Measurements from ENCODE around the gene STK39.

The STK39 gene

GRCh38 chr2:168062054-168062453 is 185.3 kb downstream of the STK39 start:
- Histone ChIP-seq H3K36me3 (ENCODE audit: insufficient read depth, low read length) (no peaks in the 10 kb centered on the region), H3K9me3 (ENCODE audit: low read length) (no peaks in the 10 kb centered on the region), H3K4me3 (ENCODE audit: low read depth in 1 of 2, low read length in 2 of 2) (no peak overlapping the region), H3K27me3 (ENCODE audit: control insufficient read depth in 1 of 2, insufficient read depth in 2 of 2, low read length in 2 of 2) (no peaks in the 10 kb centered on the region), H3K27ac (ENCODE audit: low read depth, low read length) (no peak overlapping the region), H3K4me1 (ENCODE audit: insufficient read depth, low read length) (no peaks in the 10 kb centered on the region), H3K9ac (ENCODE audit: low read length) (no peak overlapping the region)

GRCh38 chr2:168060986-168061750 is 186.2 kb downstream of the STK39 start:
- H3K27ac ChIP-seq (ENCODE audit: low read depth, low read length), result no peak overlapping the region
- H3K27me3 ChIP-seq (ENCODE audit: control insufficient read depth in 1 of 2, insufficient read depth in 2 of 2, low read length in 2 of 2), result no peaks in the 10 kb centered on the region
- no peak overlapping the region for H3K4me3 ChIP-seq (ENCODE audit: low read depth in 1 of 2, low read length in 2 of 2)
- H3K9me3 ChIP-seq (ENCODE audit: low read length), result no peaks in the 10 kb centered on the region
- no peaks in the 10 kb centered on the region for H3K36me3 ChIP-seq (ENCODE audit: insufficient read depth, low read length)
- no peak overlapping the region for H3K9ac ChIP-seq (ENCODE audit: low read length)
- H3K4me1 ChIP-seq (ENCODE audit: insufficient read depth, low read length), result no peaks in the 10 kb centered on the region

- Histone ChIP-seq H3K9me3 (ENCODE audit: low read length) (no peaks in the 10 kb centered on the region), H3K4me3 (ENCODE audit: low read depth in 1 of 2, low read length in 2 of 2) (no peak overlapping the region), H3K4me1 (ENCODE audit: insufficient read depth, low read length) (no peaks in the 10 kb centered on the region), H3K9ac (ENCODE audit: low read length) (no peak overlapping the region), H3K27me3 (ENCODE audit: control insufficient read depth in 1 of 2, insufficient read depth in 2 of 2, low read length in 2 of 2) (no peaks in the 10 kb centered on the region), H3K27ac (ENCODE audit: low read depth, low read length) (no peak overlapping the region), H3K36me3 (ENCODE audit: insufficient read depth, low read length) (no peaks in the 10 kb centered on the region)
Measured at GRCh38 chr2:168059758-168060157, 187.6 kb downstream of the STK39 start.

- no peak overlapping the region for H3K9ac ChIP-seq (ENCODE audit: low read length)
- no peak overlapping the region for H3K27ac ChIP-seq (ENCODE audit: low read depth, low read length)
- no peaks in the 10 kb centered on the region for H3K4me1 ChIP-seq (ENCODE audit: insufficient read depth, low read length)
- no peak overlapping the region for H3K4me3 ChIP-seq (ENCODE audit: low read depth in 1 of 2, low read length in 2 of 2)
- no peaks in the 10 kb centered on the region for H3K9me3 ChIP-seq (ENCODE audit: low read length)
- no peaks in the 10 kb centered on the region for H3K27me3 ChIP-seq (ENCODE audit: control insufficient read depth in 1 of 2, insufficient read depth in 2 of 2, low read length in 2 of 2)
- no peaks in the 10 kb centered on the region for H3K36me3 ChIP-seq (ENCODE audit: insufficient read depth, low read length)
Measured at GRCh38 chr2:168058675-168059074, 188.7 kb downstream of the STK39 start.

GRCh38 chr2:168056242-168056787 is 191.1 kb downstream of the STK39 start:
- no peaks in the 10 kb centered on the region for H3K9me3 ChIP-seq (ENCODE audit: low read length)
- H3K4me1 ChIP-seq (ENCODE audit: insufficient read depth, low read length), result no peaks in the 10 kb centered on the region
- H3K27ac ChIP-seq (ENCODE audit: low read depth, low read length), result no peak overlapping the region
- H3K4me3 ChIP-seq (ENCODE audit: low read depth in 1 of 2, low read length in 2 of 2), result no peak overlapping the region
- no peaks in the 10 kb centered on the region for H3K36me3 ChIP-seq (ENCODE audit: insufficient read depth, low read length)
- no peak overlapping the region for H3K9ac ChIP-seq (ENCODE audit: low read length)
- no peaks in the 10 kb centered on the region for H3K27me3 ChIP-seq (ENCODE audit: control insufficient read depth in 1 of 2, insufficient read depth in 2 of 2, low read length in 2 of 2)

- Histone ChIP-seq H3K27ac (ENCODE audit: low read depth, low read length) (no peak overlapping the region), H3K36me3 (ENCODE audit: insufficient read depth, low read length) (no peaks in the 10 kb centered on the region), H3K4me1 (ENCODE audit: insufficient read depth, low read length) (no peaks in the 10 kb centered on the region), H3K9ac (ENCODE audit: low read length) (no peak overlapping the region), H3K4me3 (ENCODE audit: low read depth in 1 of 2, low read length in 2 of 2) (no peak overlapping the region), H3K27me3 (ENCODE audit: control insufficient read depth in 1 of 2, insufficient read depth in 2 of 2, low read length in 2 of 2) (no peaks in the 10 kb centered on the region), H3K9me3 (ENCODE audit: low read length) (no peaks in the 10 kb centered on the region)
Measured at GRCh38 chr2:168054657-168055056, 192.7 kb downstream of the STK39 start.

GRCh38 chr2:168053676-168054075 is 193.7 kb downstream of the STK39 start:
- Histone ChIP-seq H3K4me1 (ENCODE audit: insufficient read depth, low read length) (no peaks in the 10 kb centered on the region), H3K4me3 (ENCODE audit: low read depth in 1 of 2, low read length in 2 of 2) (no peak overlapping the region), H3K9me3 (ENCODE audit: low read length) (no peaks in the 10 kb centered on the region), H3K36me3 (ENCODE audit: insufficient read depth, low read length) (no peaks in the 10 kb centered on the region), H3K27me3 (ENCODE audit: control insufficient read depth in 1 of 2, insufficient read depth in 2 of 2, low read length in 2 of 2) (no peaks in the 10 kb centered on the region), H3K27ac (ENCODE audit: low read depth, low read length) (no peak overlapping the region), H3K9ac (ENCODE audit: low read length) (no peak overlapping the region)

- H3K9ac ChIP-seq (ENCODE audit: low read length), result no peak overlapping the region
- H3K27me3 ChIP-seq (ENCODE audit: control insufficient read depth in 1 of 2, insufficient read depth in 2 of 2, low read length in 2 of 2), result no peaks in the 10 kb centered on the region
- no peak overlapping the region for H3K27ac ChIP-seq (ENCODE audit: low read depth, low read length)
- no peak overlapping the region for H3K4me3 ChIP-seq (ENCODE audit: low read depth in 1 of 2, low read length in 2 of 2)
- H3K9me3 ChIP-seq (ENCODE audit: low read length), result no peaks in the 10 kb centered on the region
- no peaks in the 10 kb centered on the region for H3K4me1 ChIP-seq (ENCODE audit: insufficient read depth, low read length)
- no peaks in the 10 kb centered on the region for H3K36me3 ChIP-seq (ENCODE audit: insufficient read depth, low read length)
Measured at GRCh38 chr2:168052773-168053172, 194.6 kb downstream of the STK39 start.

GRCh38 chr2:168050377-168050776 is 197.0 kb downstream of the STK39 start:
- H3K4me3 ChIP-seq (ENCODE audit: low read depth in 1 of 2, low read length in 2 of 2), result no peak overlapping the region
- H3K4me1 ChIP-seq (ENCODE audit: insufficient read depth, low read length), result no peaks in the 10 kb centered on the region
- no peaks in the 10 kb centered on the region for H3K27me3 ChIP-seq (ENCODE audit: control insufficient read depth in 1 of 2, insufficient read depth in 2 of 2, low read length in 2 of 2)
- no peak overlapping the region for H3K9ac ChIP-seq (ENCODE audit: low read length)
- H3K9me3 ChIP-seq (ENCODE audit: low read length), result no peaks in the 10 kb centered on the region
- H3K36me3 ChIP-seq (ENCODE audit: insufficient read depth, low read length), result no peaks in the 10 kb centered on the region
- H3K27ac ChIP-seq (ENCODE audit: low read depth, low read length), result no peak overlapping the region

- Histone ChIP-seq H3K9me3 (ENCODE audit: low read length) (no peaks in the 10 kb centered on the region), H3K36me3 (ENCODE audit: insufficient read depth, low read length) (no peaks in the 10 kb centered on the region), H3K9ac (ENCODE audit: low read length) (no peak overlapping the region), H3K27ac (ENCODE audit: low read depth, low read length) (no peak overlapping the region), H3K27me3 (ENCODE audit: control insufficient read depth in 1 of 2, insufficient read depth in 2 of 2, low read length in 2 of 2) (no peaks in the 10 kb centered on the region), H3K4me3 (ENCODE audit: low read depth in 1 of 2, low read length in 2 of 2) (no peak overlapping the region), H3K4me1 (ENCODE audit: insufficient read depth, low read length) (no peaks in the 10 kb centered on the region)
Measured at GRCh38 chr2:168049609-168050008, 197.8 kb downstream of the STK39 start.

GRCh38 chr2:168047091-168047690 is 200.2 kb downstream of the STK39 start:
- Histone ChIP-seq H3K27me3 (ENCODE audit: control insufficient read depth in 1 of 2, insufficient read depth in 2 of 2, low read length in 2 of 2) (no peaks in the 10 kb centered on the region), H3K9me3 (ENCODE audit: low read length) (no peaks in the 10 kb centered on the region), H3K4me1 (ENCODE audit: insufficient read depth, low read length) (no peaks in the 10 kb centered on the region), H3K36me3 (ENCODE audit: insufficient read depth, low read length) (no peaks in the 10 kb centered on the region), H3K4me3 (ENCODE audit: low read depth in 1 of 2, low read length in 2 of 2) (no peak overlapping the region), H3K27ac (ENCODE audit: low read depth, low read length) (no peak overlapping the region), H3K9ac (ENCODE audit: low read length) (no peak overlapping the region)

- Histone ChIP-seq H3K9me3 (ENCODE audit: low read length) (no peaks in the 10 kb centered on the region), H3K4me3 (ENCODE audit: low read depth in 1 of 2, low read length in 2 of 2) (no peak overlapping the region), H3K27me3 (ENCODE audit: control insufficient read depth in 1 of 2, insufficient read depth in 2 of 2, low read length in 2 of 2) (no peaks in the 10 kb centered on the region), H3K27ac (ENCODE audit: low read depth, low read length) (no peak overlapping the region), H3K36me3 (ENCODE audit: insufficient read depth, low read length) (no peaks in the 10 kb centered on the region), H3K4me1 (ENCODE audit: insufficient read depth, low read length) (no peaks in the 10 kb centered on the region), H3K9ac (ENCODE audit: low read length) (no peak overlapping the region)
Measured at GRCh38 chr2:168044579-168044978, 202.8 kb downstream of the STK39 start.

Measured in muscle layer of colon (tissue), 2 donors.